GM12864 (cell line): ENCODE measurements around the gene CDC42EP1.
"Not testable (repeated sequence)": the region's sequence is repeated elsewhere in the genome, so short reads cannot be mapped to it uniquely, and the experiment has no call there.

ENCODE experiments used
- DNase-seq: peaks from one replicate; pipeline ENCODE4 v3.0.0-alpha.2; 2011; ENCODE audit warnings: low read depth
- H3K4me3 ChIP-seq: 2 replicates; pipeline ENCODE4 v1.5.1; 2011; ENCODE audit warnings: mild to moderate bottlenecking, low read depth, low read length, control low read depth
- CTCF ChIP-seq: IDR thresholded peaks from 2 replicates; pipeline ENCODE4 v1.5.1; 2011; ENCODE audit warnings: low read depth, mild to moderate bottlenecking, moderate library complexity, low read length, control low read depth, inconsistent platforms; ENCODE audit errors: missing control alignments

Gene CDC42EP1

GRCh38 chr22:37604875-37605274 lies 44.6 kb downstream of the CDC42EP1 start:
- no peak for DNase-seq

GRCh38 chr22:37607010-37607934 lies 47.0 kb downstream of the CDC42EP1 start:
- DNase-seq = no peak
- TF ChIP-seq CTCF = peak; percentile 99
- peak overlapping the region; percentile 56 for H3K4me3 ChIP-seq

More at GRCh38 chr22:37604875-37605274, 44.6 kb downstream of the CDC42EP1 start:
- no peak overlapping the region for H3K4me3 ChIP-seq
- no peak for TF ChIP-seq CTCF

- peak overlapping the region; percentile 76 for H3K4me3 ChIP-seq
- no peak for DNase-seq
- no peak for TF ChIP-seq CTCF
These were observed 47.7 kb downstream of the CDC42EP1 start for GRCh38 chr22:37607935-37608476.

GRCh38 chr22:37608477-37609239 lies 48.4 kb downstream of the CDC42EP1 start, which contains the start of gene GGA1:
Gene GGA1 (plus strand): TSS chr22:37608834. CDS start chr22:37608861, 27 bp downstream.
- TF ChIP-seq CTCF = no peak
- peak; percentile 96 for DNase-seq
- peak within 1 kb of the TSS; percentile 76 for H3K4me3 ChIP-seq

GRCh38 chr22:37609240-37610152 lies 49.2 kb downstream of the CDC42EP1 start:
- TF ChIP-seq CTCF = no peak
- peak overlapping the region; percentile 76 for H3K4me3 ChIP-seq
- DNase-seq = no peak

GRCh38 chr22:37610153-37610475 lies 49.8 kb downstream of the CDC42EP1 start:
- not testable (repeated sequence) for DNase-seq
- peak overlapping the region; percentile 76 for H3K4me3 ChIP-seq
